CD4-positive, CD25-positive, alpha-beta regulatory T cell (primary cell): ENCODE measurements around the gene SCLY. TPM values are rescaled to one million over a fixed set of nuclear protein-coding genes. Genes with fewer than 3 reads are reported as not detected.

ENCODE experiments used
- ATAC-seq, 2 donors: fragments of 150-1000 bp; cut with Tn5 transposase; one replicate each; pipeline ENCODE4 v1.10.0; 2021; ENCODE audit warnings: low read depth in 2 of 2, moderate number of reproducible peaks in 2 of 2, moderate library complexity in 1 of 2
- DNase-seq, 3 donors: peaks; one replicate each; pipeline versions ENCODE4 v3.0.0 to v3.0.0-alpha.2; 2012 to 2022; ENCODE audit warnings: mixed read lengths in 1 of 3
- H3K27ac ChIP-seq: one replicate; pipeline ENCODE4 v1.7.0; 2013; ENCODE audit warnings: mild to moderate bottlenecking, low read length; ENCODE audit not compliant: insufficient read depth, poor library complexity, severe bottlenecking
- H3K27me3 ChIP-seq: one replicate; pipeline ENCODE4 v1.7.0; 2013; ENCODE audit warnings: low read length; ENCODE audit not compliant: control insufficient read depth, insufficient read depth
- H3K36me3 ChIP-seq: one replicate; pipeline ENCODE4 v1.7.0; 2013; ENCODE audit warnings: mild to moderate bottlenecking, low read length, moderate library complexity; ENCODE audit not compliant: control insufficient read depth, insufficient read depth
- H3K4me1 ChIP-seq: 2 replicates; pipeline ENCODE4 v1.7.0; 2013; ENCODE audit warnings: mild to moderate bottlenecking, low read length; ENCODE audit not compliant: insufficient read depth, control insufficient read depth, poor library complexity, severe bottlenecking
- H3K4me3 ChIP-seq: one replicate; pipeline ENCODE4 v1.7.0; 2013; ENCODE audit warnings: low read depth, mild to moderate bottlenecking, low read length, moderate library complexity
- H3K9me3 ChIP-seq, 2 experiments: 1 replicate in 1 of 2; 2 replicates in 1 of 2; pipeline ENCODE4 v1.7.0; 2013; ENCODE audit warnings: low read length in 2 of 2, mild to moderate bottlenecking in 1 of 2, moderate library complexity in 1 of 2; ENCODE audit not compliant: control insufficient read depth in 2 of 2
- H3K27ac Mint-ChIP-seq, 3 donors: one replicate each; pipeline ENCODE4 v1.8.0; 2020 to 2022; ENCODE audit warnings: mild to moderate bottlenecking in 3 of 3, mixed read lengths in 3 of 3, moderate library complexity in 2 of 3
- H3K27me3 Mint-ChIP-seq: one replicate; pipeline ENCODE4 v1.8.0; 2022; ENCODE audit warnings: mild to moderate bottlenecking, mixed read lengths
- H3K36me3 Mint-ChIP-seq: one replicate; pipeline ENCODE4 v1.8.0; 2020; ENCODE audit warnings: mixed read lengths
- H3K4me1 Mint-ChIP-seq, 4 donors: one replicate each; pipeline ENCODE4 v1.8.0; 2020 to 2022; ENCODE audit warnings: mixed read lengths in 4 of 4, mild to moderate bottlenecking in 1 of 4
- H3K4me3 Mint-ChIP-seq, 4 donors: one replicate each; pipeline ENCODE4 v1.8.0; 2020 to 2022; ENCODE audit warnings: mild to moderate bottlenecking in 4 of 4, mixed read lengths in 4 of 4, moderate library complexity in 3 of 4
- H3K9me3 Mint-ChIP-seq, 7 donors: one replicate each; pipeline ENCODE4 v1.8.0; 2020 to 2022; ENCODE audit warnings: mixed read lengths in 7 of 7, mild to moderate bottlenecking in 3 of 7, moderate library complexity in 2 of 7
- polyA plus RNA-seq, 4 donors: library from polyadenylated mRNA; unstranded; fragments of 300-500 nt; fragmentation: Illumina TruSeq; gene quantifications; one replicate each; pipeline ENCODE4 v1.2.3, GENCODE V29; 2021
- total RNA-seq: library from RNA; stranded (reverse); gene quantifications from one replicate; pipeline ENCODE4 v1.2.3, GENCODE V29; 2022

The SCLY gene
- total and polyA plus RNA-seq, 5 donors from 2014 or later, result 10.3 to 17.8 (median 15.6) TPM

DNA sequence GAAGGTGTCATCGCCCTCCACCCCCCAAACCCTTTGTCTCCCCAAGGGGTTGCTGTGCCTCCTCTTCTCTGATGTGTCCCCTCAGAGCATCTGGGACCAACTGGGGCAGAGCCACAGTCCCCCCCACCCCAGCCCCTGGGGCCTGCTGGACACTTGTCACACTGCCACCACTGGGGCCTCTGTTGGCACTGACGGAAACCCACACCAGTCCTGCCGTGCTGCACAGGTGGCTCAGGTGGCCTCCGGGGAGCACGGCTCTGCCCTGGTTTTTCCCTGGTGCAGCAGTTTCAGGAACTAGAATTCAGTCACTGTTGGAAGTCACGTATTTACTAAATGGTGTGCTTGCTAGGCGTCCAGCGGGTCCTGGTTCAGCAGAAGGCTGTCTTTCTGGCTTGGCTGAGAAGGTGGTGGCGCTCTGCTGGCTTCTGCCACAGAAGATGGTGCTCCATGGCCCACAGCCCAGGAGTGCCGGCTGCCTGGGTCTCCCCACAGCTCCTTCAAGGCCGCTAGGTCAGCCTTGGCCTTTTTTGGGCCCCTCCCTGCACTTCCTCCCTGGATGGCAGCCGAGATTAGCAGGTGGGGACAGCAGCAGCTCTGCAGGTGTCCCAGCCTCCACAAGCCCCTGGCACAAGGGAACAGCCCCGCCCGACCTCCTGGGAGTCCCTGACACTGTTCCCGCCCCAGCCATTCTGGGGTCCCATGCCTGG, 59.1 kb downstream of the SCLY start:
- Mint-ChIP-seq H3K4me3 (no peak overlapping the region), H3K36me3 (no peaks in the 10 kb centered on the region), H3K9me3 (peaks cover 0 to 1% (median 0%) of the 10 kb centered on the region in 7 donors), H3K27ac (no peak overlapping the region), H3K27me3 (no peaks in the 10 kb centered on the region), H3K4me1 (no peaks in the 10 kb centered on the region)
- Histone ChIP-seq H3K4me1 (no peaks in the 10 kb centered on the region), H3K36me3 (no peaks in the 10 kb centered on the region), H3K4me3 (no peak overlapping the region), H3K27me3 (no peaks in the 10 kb centered on the region), H3K27ac (no peak overlapping the region), H3K9me3 (no peaks in the 10 kb centered on the region)
- DNase-seq (no peak), ATAC-seq (no peak)

DNA sequence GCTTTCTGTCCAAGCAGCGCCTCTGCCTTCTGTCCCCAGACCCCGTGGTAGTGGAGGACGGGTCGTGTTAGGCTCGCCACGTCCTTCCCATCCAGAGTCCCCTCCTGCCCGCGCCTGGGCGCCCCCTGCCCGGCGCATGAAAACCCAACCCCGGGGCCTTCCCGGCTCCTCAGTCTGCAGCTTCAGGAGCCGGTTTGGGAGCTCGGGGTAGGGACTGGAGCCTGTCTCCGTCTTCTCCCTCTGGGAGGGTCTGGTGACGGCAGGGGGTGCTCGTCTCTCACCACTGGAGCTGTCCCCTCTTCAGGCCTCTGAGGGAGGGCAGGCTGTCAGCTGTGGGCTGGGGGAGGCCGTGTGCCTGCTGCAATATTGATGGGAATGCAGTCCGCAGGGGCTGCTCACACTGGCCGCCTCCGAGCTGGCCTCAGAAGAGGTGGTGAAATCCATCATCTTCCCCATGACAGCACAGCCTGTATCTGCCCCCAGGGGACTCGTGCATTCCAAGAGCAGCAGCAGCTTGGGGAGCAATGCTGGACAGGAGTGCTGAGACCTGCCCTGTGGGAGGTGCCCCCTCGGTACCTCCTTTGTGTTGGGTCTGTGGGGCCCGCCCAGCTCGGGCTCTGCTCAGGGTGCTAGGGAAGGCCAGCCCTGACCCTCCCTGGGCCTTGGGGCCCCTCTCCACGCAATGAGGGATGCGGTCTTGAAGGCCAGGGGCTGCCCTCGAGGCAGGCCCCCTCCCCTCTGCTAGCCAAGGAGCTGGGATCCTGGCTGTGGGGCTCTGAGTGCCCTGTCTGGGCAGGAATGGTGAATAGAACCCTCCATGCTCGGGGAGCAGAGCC, 59.9 kb downstream of the SCLY start:
- DNase-seq (no peak), ATAC-seq (no peak)
- H3K9me3 Mint-ChIP-seq, result peaks cover 0 to 1% (median 0%) of the 10 kb centered on the region in 7 donors
- Histone ChIP-seq H3K27ac (no peak overlapping the region), H3K36me3 (no peaks in the 10 kb centered on the region), H3K4me3 (no peak overlapping the region), H3K9me3 (no peaks in the 10 kb centered on the region), H3K4me1 (no peaks in the 10 kb centered on the region), H3K27me3 (no peaks in the 10 kb centered on the region)
- H3K4me1 Mint-ChIP-seq, result no peaks in the 10 kb centered on the region
- H3K36me3 Mint-ChIP-seq, result no peaks in the 10 kb centered on the region
- no peak overlapping the region for H3K4me3 Mint-ChIP-seq
- no peak overlapping the region for H3K27ac Mint-ChIP-seq
- no peaks in the 10 kb centered on the region for H3K27me3 Mint-ChIP-seq

DNA sequence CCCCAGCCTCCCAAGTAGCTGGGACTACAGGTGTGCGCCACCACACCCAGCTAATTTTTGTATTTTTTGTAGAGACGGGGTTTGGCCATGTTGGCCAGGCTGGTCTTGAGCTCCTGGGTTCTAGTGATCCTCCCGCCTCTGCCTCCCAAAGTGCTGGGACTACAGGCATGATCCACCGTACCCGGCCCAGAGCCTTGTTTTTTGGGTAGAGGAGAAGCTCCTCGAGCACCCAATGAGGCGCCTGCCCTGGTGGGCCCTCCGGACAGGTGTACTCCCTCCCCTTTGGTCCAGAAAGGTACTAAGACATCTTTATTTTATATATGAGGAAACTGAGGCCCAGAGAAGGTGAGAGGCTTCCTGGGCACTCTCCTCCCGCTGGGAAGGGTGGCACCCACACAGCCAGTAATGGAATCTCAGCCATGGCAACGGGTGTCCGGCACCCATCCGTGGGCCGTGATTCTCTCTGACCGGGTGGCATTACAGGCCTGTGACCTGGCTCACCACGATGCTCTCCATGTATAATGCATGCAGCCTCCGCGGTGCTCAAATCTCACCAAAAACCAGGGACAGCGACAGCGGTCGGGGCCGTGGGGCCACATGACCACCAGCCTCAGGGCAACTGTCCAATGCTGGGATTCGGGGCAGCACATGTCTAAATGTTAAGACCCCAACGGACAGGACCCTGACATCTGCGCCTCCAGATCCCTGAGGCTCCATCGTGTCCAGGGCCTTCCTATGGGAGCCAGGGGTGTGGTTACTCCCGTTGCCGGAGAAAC, 60.9 kb downstream of the SCLY start:
- H3K4me1 ChIP-seq, result no peaks in the 10 kb centered on the region
- no peak overlapping the region for H3K4me3 ChIP-seq
- no peak overlapping the region for H3K4me3 Mint-ChIP-seq
- no peak overlapping the region for H3K27ac Mint-ChIP-seq
- H3K9me3 Mint-ChIP-seq, result no peaks in the 10 kb centered on the region
- H3K9me3 ChIP-seq, result no peaks in the 10 kb centered on the region
- no peak overlapping the region for H3K27ac ChIP-seq
- no peaks in the 10 kb centered on the region for H3K36me3 ChIP-seq
- ATAC-seq (no peak), DNase-seq (no peak)
- H3K36me3 Mint-ChIP-seq, result no peaks in the 10 kb centered on the region
- no peaks in the 10 kb centered on the region for H3K27me3 ChIP-seq
- H3K4me1 Mint-ChIP-seq, result no peaks in the 10 kb centered on the region
- no peaks in the 10 kb centered on the region for H3K27me3 Mint-ChIP-seq

DNA sequence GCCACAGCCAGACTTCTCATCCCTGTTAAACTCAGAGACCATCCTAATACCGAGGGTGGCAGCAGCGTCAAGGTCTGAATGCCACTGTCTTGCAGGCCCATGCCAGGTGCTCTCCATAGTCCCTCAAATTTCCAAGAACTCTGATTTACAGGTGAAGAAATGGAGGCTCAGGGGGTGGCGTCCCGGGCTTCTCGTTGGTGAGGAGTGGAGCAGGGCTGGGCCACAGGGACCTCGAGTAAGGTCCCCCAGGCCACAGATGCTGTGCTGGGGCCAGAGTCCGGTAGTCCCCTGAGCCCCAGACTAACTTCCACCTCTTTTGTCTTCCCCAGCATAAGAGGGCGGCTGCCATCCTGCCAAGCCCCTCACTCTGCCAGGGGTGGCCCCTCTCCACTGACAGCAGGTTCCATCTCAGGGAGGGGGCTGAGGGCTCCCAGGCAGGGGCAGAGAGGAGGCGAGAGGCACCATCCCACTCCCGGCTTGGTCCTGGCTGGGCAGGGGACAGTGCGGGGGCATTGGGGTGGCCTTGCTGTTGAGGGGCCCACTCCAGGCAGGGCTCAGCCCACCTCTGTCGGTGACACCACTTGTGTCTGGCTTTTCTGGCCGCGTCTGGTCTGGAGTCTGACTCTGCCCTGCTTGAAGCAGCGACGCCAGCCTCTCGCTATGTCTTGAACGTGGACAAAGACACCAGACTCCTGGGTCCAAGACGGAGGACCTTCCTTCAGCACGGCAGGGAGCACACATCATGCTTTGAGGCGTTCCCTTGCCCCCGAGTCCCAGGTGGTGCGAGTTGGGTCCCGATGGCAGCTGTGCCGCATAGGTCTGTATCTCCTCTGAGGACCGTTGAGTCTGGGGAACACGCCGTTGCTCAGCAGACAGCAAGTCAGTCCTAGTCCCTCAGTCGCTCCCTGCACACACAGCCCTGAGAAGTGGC, 61.8 kb downstream of the SCLY start:
- H3K27me3 ChIP-seq, result no peaks in the 10 kb centered on the region
- H3K9me3 ChIP-seq, result no peaks in the 10 kb centered on the region
- H3K4me3 ChIP-seq, result no peak overlapping the region
- H3K4me3 Mint-ChIP-seq, result no peak overlapping the region
- H3K27ac Mint-ChIP-seq, result no peak overlapping the region
- no peak for DNase-seq
- no peaks in the 10 kb centered on the region for H3K36me3 Mint-ChIP-seq
- no peaks in the 10 kb centered on the region for H3K4me1 Mint-ChIP-seq
- no peaks in the 10 kb centered on the region for H3K27me3 Mint-ChIP-seq
- no peaks in the 10 kb centered on the region for H3K4me1 ChIP-seq
- H3K36me3 ChIP-seq, result no peaks in the 10 kb centered on the region
- H3K27ac ChIP-seq, result no peak overlapping the region
- ATAC-seq, result no peak
- no peaks in the 10 kb centered on the region for H3K9me3 Mint-ChIP-seq

DNA sequence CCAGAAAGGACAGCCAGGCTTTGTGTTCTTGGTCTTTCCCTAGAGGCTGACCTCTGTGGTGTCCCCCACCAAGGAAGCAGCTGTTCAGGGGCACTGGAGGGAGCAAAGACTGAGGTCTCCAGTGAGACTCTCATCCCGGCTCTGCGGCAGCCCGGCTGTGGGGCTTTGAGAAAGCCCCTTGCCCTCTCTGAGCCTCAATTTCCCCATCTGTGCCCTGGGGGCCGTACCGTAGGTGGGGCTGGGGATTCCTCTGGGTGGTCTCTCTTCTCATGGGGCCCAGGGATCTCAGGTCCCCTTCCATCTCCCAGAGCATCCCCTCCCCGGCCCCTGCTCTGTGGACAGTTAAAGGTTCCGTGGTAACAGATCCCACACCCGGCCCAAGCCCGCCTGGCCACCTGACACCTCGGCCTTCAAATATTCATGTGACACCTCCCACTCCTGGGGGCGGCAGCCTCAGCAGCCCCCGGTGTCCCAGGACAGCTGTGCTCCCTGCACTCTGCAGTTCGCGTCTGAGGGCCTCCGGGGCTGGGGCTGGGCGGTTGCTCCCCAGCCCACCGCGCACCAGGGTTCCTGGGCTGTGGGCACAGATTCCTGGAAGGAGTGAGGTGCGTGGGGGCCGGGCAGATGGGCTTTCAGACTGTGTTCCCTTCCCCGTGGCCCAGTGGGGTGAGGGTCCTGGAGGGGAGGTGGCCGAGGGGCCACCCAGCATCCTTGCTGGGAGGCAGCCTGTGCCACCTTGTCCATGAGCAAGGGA, 62.6 kb downstream of the SCLY start:
- H3K4me3 Mint-ChIP-seq, result no peak overlapping the region
- H3K36me3 Mint-ChIP-seq, result no peaks in the 10 kb centered on the region
- no peak overlapping the region for H3K4me3 ChIP-seq
- no peaks in the 10 kb centered on the region for H3K36me3 ChIP-seq
- H3K27me3 Mint-ChIP-seq, result no peaks in the 10 kb centered on the region
- H3K9me3 ChIP-seq, result no peaks in the 10 kb centered on the region
- H3K9me3 Mint-ChIP-seq, result no peaks in the 10 kb centered on the region
- H3K4me1 ChIP-seq, result no peaks in the 10 kb centered on the region
- H3K27ac Mint-ChIP-seq, result no peak overlapping the region
- no peaks in the 10 kb centered on the region for H3K27me3 ChIP-seq
- DNase-seq, result no peak
- H3K27ac ChIP-seq, result no peak overlapping the region
- no peaks in the 10 kb centered on the region for H3K4me1 Mint-ChIP-seq
- no peak for ATAC-seq

DNA sequence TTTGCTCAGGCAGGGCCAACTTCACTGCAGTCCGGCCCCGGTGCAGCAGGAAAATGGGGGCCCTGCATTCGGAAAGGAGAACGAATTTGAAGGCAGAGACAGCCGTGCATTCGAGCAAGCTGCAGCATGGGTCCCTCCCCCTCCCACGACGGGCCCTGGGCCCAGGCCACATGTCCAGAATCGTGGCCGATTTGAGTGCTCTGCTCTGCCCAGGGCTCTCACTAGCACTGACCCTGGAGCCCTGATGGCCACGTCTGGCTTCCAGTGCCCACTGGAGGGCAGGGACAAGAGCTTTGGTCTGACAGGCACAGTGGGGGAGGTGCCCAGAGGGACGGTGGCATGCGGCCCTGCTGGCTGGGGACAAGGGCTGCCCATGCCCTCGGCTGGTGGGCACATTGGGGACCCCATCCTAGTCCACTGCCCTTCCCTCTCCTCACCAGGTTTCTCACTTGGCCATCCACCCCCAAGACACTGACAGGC, 63.2 kb downstream of the SCLY start:
- Histone ChIP-seq H3K27me3 (no peaks in the 10 kb centered on the region), H3K27ac (no peak overlapping the region), H3K36me3 (no peaks in the 10 kb centered on the region), H3K4me3 (no peak overlapping the region), H3K9me3 (no peaks in the 10 kb centered on the region), H3K4me1 (no peaks in the 10 kb centered on the region)
- Mint-ChIP-seq H3K27me3 (no peaks in the 10 kb centered on the region), H3K9me3 (no peaks in the 10 kb centered on the region), H3K36me3 (no peaks in the 10 kb centered on the region), H3K4me1 (no peaks in the 10 kb centered on the region), H3K27ac (no peak overlapping the region), H3K4me3 (no peak overlapping the region)
- no peak for DNase-seq
- no peak for ATAC-seq
